ENCODE measurements around the gene TLE6. TPM values are rescaled to one million over a fixed set of nuclear protein-coding genes. Genes with fewer than 3 reads are reported as not detected.

TLE6 gene
- total and polyA plus RNA-seq, 2 of the 4 experiments (the other 2 are of a cell fraction), result under 0.01 to 0.17 TPM

GRCh38 chr19:2982983-2983350 is 5.6 kb downstream of the TLE6 start:
- no peak overlapping the region; the same call in 1 of the 2 replicates for H3K18ac ChIP-seq (ENCODE audit: low read depth, low read length)
- TF ChIP-seq RCOR1 (IDR thresholded peaks at IDR 0.05; ENCODE audit: insufficient replicate concordance, low read length) (no peak), USF2 (IDR thresholded peaks at IDR 0.05; ENCODE audit: low read depth, low read length) (no peak), RAD21 (IDR thresholded peaks at IDR 0.05; ENCODE audit: low read length) (no peak), MAZ (IDR thresholded peaks at IDR 0.05; ENCODE audit: borderline replicate concordance, low read depth, low read length) (peak; percentile 26; the same call in 1 of the 2 replicates), NFE2L2 (IDR thresholded peaks at IDR 0.05; ENCODE audit: low read depth, low read length) (no peak), SMC3 (IDR thresholded peaks at IDR 0.05; ENCODE audit: low read depth, low read length) (no peak), FOS (IDR thresholded peaks at IDR 0.05; ENCODE audit: low read depth, low read length) (no peak)
- H3K9me1 ChIP-seq (ENCODE audit: insufficient read depth, low read length), result no peaks in the 10 kb centered on the region
- ChIA-PET POLR2A (ENCODE audit: unreplicated experiment) (no interaction called here), CTCF (no interaction called here)
- H3K79me1 ChIP-seq (ENCODE audit: low read depth in 1 of 2, low read length in 2 of 2), result no peaks in the 10 kb centered on the region
- H2BK15ac ChIP-seq (ENCODE audit: low read depth, low read length), result no peak overlapping the region; the same call in 2 of the 3 replicates
- H3K27ac ChIP-seq (ENCODE audit: insufficient read depth, low read length), result peak overlapping the region; percentile 22; the same call in 1 of the 2 replicates
- no peak overlapping the region for H3K14ac ChIP-seq (replicated peaks; ENCODE audit: low read depth, low read length)
- H4K5ac ChIP-seq (ENCODE audit: low read depth, low read length), result no peak overlapping the region; the same call in 1 of the 2 replicates
- H3K36me3 ChIP-seq (ENCODE audit: control insufficient read depth, insufficient read depth, low read length), result no peaks in the 10 kb centered on the region
- intact Hi-C loops (cut with micrococcal nuclease) (no loop called here), dilution Hi-C loops (cut with HindIII; ENCODE audit: low sequenced_read_pairs, unreplicated experiment) (no loop called here), in situ Hi-C loops (cut with MboI; ENCODE audit: low sequenced_read_pairs) (no loop called here)
- H2BK20ac ChIP-seq (ENCODE audit: low read depth, low read length), result no peak overlapping the region
- H3K4me3 ChIP-seq (ENCODE audit: insufficient read depth, low read depth, low read length), result no peak overlapping the region
- no peak overlapping the region for H2AK9ac ChIP-seq (replicated peaks; ENCODE audit: low read depth, low read length, poor library complexity)
- peak overlapping the region; percentile 39; the same call in 1 of the 2 replicates for H2AK5ac ChIP-seq (ENCODE audit: low read depth, low read length)
- H4K91ac ChIP-seq (ENCODE audit: insufficient read depth, low read depth, low read length), result no peak overlapping the region
- H3K4me2 ChIP-seq (ENCODE audit: low read depth, low read length), result no peak overlapping the region; the same call in 1 of the 2 replicates
- WGBS, 2 experiments (ENCODE audit: extremely low coverage in 2 of 2, insufficient read length in 1 of 2), result 20% methylated on average over 3 of the region's 10 CpGs; no CpG with 5 or more reads in 1 of the 2 experiments
- H3K9me3 ChIP-seq (ENCODE audit: control insufficient read depth, insufficient read depth, low read length), result no peaks in the 10 kb centered on the region
- H2AFZ ChIP-seq (replicated peaks; ENCODE audit: low read length, poor library complexity), result peak overlapping the region; percentile 88
- H2BK5ac ChIP-seq (ENCODE audit: low read depth, low read length, poor library complexity, severe bottlenecking), result no peak overlapping the region
- ATAC-seq (ENCODE audit: low read depth) (peak; percentile 68), DNase-seq (peak; percentile 68)
- H3K4me1 ChIP-seq (ENCODE audit: control insufficient read depth, insufficient read depth, low read length), result peaks cover 10% of the 10 kb centered on the region; the same call in 1 of the 2 replicates
- BruUV-seq (replicated peaks), result no TSS peak
- H3K27me3 ChIP-seq (ENCODE audit: control insufficient read depth, insufficient read depth, low read length), result peaks cover 13% of the 10 kb centered on the region
- H3K23ac ChIP-seq (ENCODE audit: low read depth, low read length), result no peak overlapping the region
- no peak overlapping the region for H3K56ac ChIP-seq (ENCODE audit: extremely low read depth, insufficient read depth, low read length)
- H2BK120ac ChIP-seq (ENCODE audit: low read depth, low read length), result no peak overlapping the region
- H4K8ac ChIP-seq (ENCODE audit: low read depth in 2 of 2, low read length in 2 of 2), result peak overlapping the region; percentile 45 to 62; a peak in 2 of 4 replicates
- H3K4ac ChIP-seq (ENCODE audit: low read depth, low read length), result 0 out of 2 replicates have a peak overlapping the region, but pooled peaks have one; percentile 16
- no peaks in the 10 kb centered on the region for H4K20me1 ChIP-seq (ENCODE audit: insufficient read depth, low read length)
- H3K9ac ChIP-seq (ENCODE audit: low read depth, low read length), result no peak overlapping the region
